ENCODE results near the gene E2F8.
"Not testable (repeated sequence)": the region's sequence is repeated elsewhere in the genome, so short reads cannot be mapped to it uniquely, and the experiment has no call there.

The E2F8 gene

GRCh38 chr11:19240420-19241259, at the start of gene E2F8:
Gene E2F8, minus strand, starts transcription at chr11:19240945. Its CDS starts 824 bp downstream, at chr11:19240121.
- peak; percentile 94 for DNase-seq

- DNase-seq, result no peak
Observed at GRCh38 chr11:19290356-19290755, 49.6 kb upstream of the E2F8 start.

GRCh38 chr11:19288256-19288655, 47.5 kb upstream of the E2F8 start:
- no peak for DNase-seq

- no peak for DNase-seq
Observed at GRCh38 chr11:19286411-19286810, 45.7 kb upstream of the E2F8 start.

GRCh38 chr11:19284881-19285280, 44.1 kb upstream of the E2F8 start:
- no peak for DNase-seq

GRCh38 chr11:19283991-19284390, 43.2 kb upstream of the E2F8 start:
- DNase-seq, result no peak

- DNase-seq, result no peak
Observed at GRCh38 chr11:19281555-19281954, 40.8 kb upstream of the E2F8 start.

- DNase-seq, result peak; percentile 33
Observed at GRCh38 chr11:19281041-19281440, 40.3 kb upstream of the E2F8 start.

- peak; percentile 44 for DNase-seq
Observed at GRCh38 chr11:19279451-19279850, 38.7 kb upstream of the E2F8 start.

GRCh38 chr11:19276859-19277808, 36.4 kb upstream of the E2F8 start:
- DNase-seq, result no peak

- no peak for DNase-seq
Observed at GRCh38 chr11:19275496-19275895, 34.8 kb upstream of the E2F8 start.

- DNase-seq, result not testable (repeated sequence)
Observed at GRCh38 chr11:19273219-19273618, 32.5 kb upstream of the E2F8 start.

- DNase-seq, result no peak
Observed at GRCh38 chr11:19268909-19269308, 28.2 kb upstream of the E2F8 start.

GRCh38 chr11:19267567-19267966, 26.8 kb upstream of the E2F8 start:
- DNase-seq, result no peak

- no peak for DNase-seq
Observed at GRCh38 chr11:19263333-19263732, 22.6 kb upstream of the E2F8 start.

GRCh38 chr11:19259487-19260345, 19.0 kb upstream of the E2F8 start:
- peak; percentile 38 for DNase-seq

GRCh38 chr11:19258641-19259230, 18.0 kb upstream of the E2F8 start:
- peak; percentile 84 for DNase-seq

GRCh38 chr11:19254441-19254840, 13.7 kb upstream of the E2F8 start:
- DNase-seq, result not testable (repeated sequence)

- no peak for DNase-seq
Observed at GRCh38 chr11:19253817-19254216, 13.1 kb upstream of the E2F8 start.

- DNase-seq, result peak; percentile 70
Observed at GRCh38 chr11:19253153-19253745, 12.5 kb upstream of the E2F8 start.

- no peak for DNase-seq
Observed at GRCh38 chr11:19252394-19253152, 11.8 kb upstream of the E2F8 start.

All from NCI-H146 (cell line).